NCI-H146 (cell line): Measurements from ENCODE around the gene TMEM129.

Experiments used
- DNase-seq: peaks from one replicate; lab custom pipeline; 2025; lab: John Stamatoyannopoulos, UW

Gene TMEM129

GRCh38 chr4:1758306-1759121, 37.4 kb upstream of the TMEM129 start:
- no peak for DNase-seq

- DNase-seq: no peak
These were observed 36.7 kb upstream of the TMEM129 start for GRCh38 chr4:1757836-1758235.

- DNase-seq: no peak
These were observed 36.0 kb upstream of the TMEM129 start for GRCh38 chr4:1756893-1757779.

GRCh38 chr4:1756079-1756478, 35.0 kb upstream of the TMEM129 start:
- no peak for DNase-seq

- DNase-seq: no peak
These were observed 34.2 kb upstream of the TMEM129 start for GRCh38 chr4:1755297-1755696.

GRCh38 chr4:1754336-1754735, 33.2 kb upstream of the TMEM129 start:
- no peak for DNase-seq

- no peak for DNase-seq
These were observed 32.7 kb upstream of the TMEM129 start for GRCh38 chr4:1753697-1754311.

- no peak for DNase-seq
These were observed 32.2 kb upstream of the TMEM129 start for GRCh38 chr4:1753294-1753696.

GRCh38 chr4:1752284-1753041, 31.3 kb upstream of the TMEM129 start:
- no peak for DNase-seq

- DNase-seq: no peak
These were observed 30.8 kb upstream of the TMEM129 start for GRCh38 chr4:1751919-1752283.

- DNase-seq: no peak
These were observed 30.2 kb upstream of the TMEM129 start for GRCh38 chr4:1751155-1751918.

- DNase-seq: no peak
These were observed 29.4 kb upstream of the TMEM129 start for GRCh38 chr4:1750381-1751154.

- DNase-seq: no peak
These were observed 28.7 kb upstream of the TMEM129 start for GRCh38 chr4:1749826-1750225.

- no peak for DNase-seq
These were observed 28.2 kb upstream of the TMEM129 start for GRCh38 chr4:1749370-1749769.

GRCh38 chr4:1748465-1748995, 27.4 kb upstream of the TMEM129 start:
- peak; percentile 76 for DNase-seq

- no peak for DNase-seq
These were observed 26.5 kb upstream of the TMEM129 start for GRCh38 chr4:1747603-1747967.

GRCh38 chr4:1746919-1747602, 25.9 kb upstream of the TMEM129 start:
- no peak for DNase-seq

GRCh38 chr4:1746265-1746691, 25.2 kb upstream of the TMEM129 start:
- peak; percentile 61 for DNase-seq

GRCh38 chr4:1745697-1746096, 24.6 kb upstream of the TMEM129 start:
- peak; percentile 12 for DNase-seq

- DNase-seq: no peak
These were observed 24.0 kb upstream of the TMEM129 start for GRCh38 chr4:1745165-1745564.
